Mucosa of rectum (tissue), 2 donors: ENCODE results near the gene SCMH1.
A peak's percentile ranks its signal among the peaks of the same experiment; 100 is the strongest.
"Not testable (repeated sequence)": the region's sequence is repeated elsewhere in the genome, so short reads cannot be mapped to it uniquely, and the experiment has no call there.

ENCODE experiments used
- H3K27ac ChIP-seq, 2 donors: one replicate each; pipeline ENCODE4 v1.7.0; 2013; ENCODE audit warnings: inconsistent platforms in 2 of 2, low read depth in 2 of 2, low read length in 2 of 2
- H3K27me3 ChIP-seq, 2 donors: one replicate each; pipeline ENCODE4 v1.7.0; 2013; ENCODE audit warnings: low read length in 2 of 2; ENCODE audit not compliant: control insufficient read depth in 2 of 2, insufficient read depth in 2 of 2
- H3K36me3 ChIP-seq, 2 donors: one replicate each; pipeline ENCODE4 v1.7.0; 2013; ENCODE audit warnings: low read length in 2 of 2; ENCODE audit not compliant: control insufficient read depth in 2 of 2, insufficient read depth in 2 of 2
- H3K4me1 ChIP-seq, 2 donors: one replicate each; pipeline ENCODE4 v1.7.0; 2013; ENCODE audit warnings: low read length in 2 of 2, mild to moderate bottlenecking in 1 of 2; ENCODE audit not compliant: control insufficient read depth in 2 of 2, insufficient read depth in 2 of 2
- H3K4me3 ChIP-seq, 2 donors: one replicate each; pipeline ENCODE4 v1.7.0; 2013; ENCODE audit warnings: low read length in 2 of 2
- H3K9ac ChIP-seq, 2 donors: one replicate each; pipeline ENCODE4 v1.7.0; 2013; ENCODE audit warnings: low read length in 2 of 2, low read depth in 1 of 2, mild to moderate bottlenecking in 1 of 2
- H3K9me3 ChIP-seq, 2 donors: one replicate each; pipeline ENCODE4 v1.7.0; 2013; ENCODE audit warnings: low read length in 2 of 2; ENCODE audit not compliant: control insufficient read depth in 2 of 2
- donor health status: healthy.
- donor health status: Normal muscosa, but diverticular disease.

The SCMH1 gene

DNA sequence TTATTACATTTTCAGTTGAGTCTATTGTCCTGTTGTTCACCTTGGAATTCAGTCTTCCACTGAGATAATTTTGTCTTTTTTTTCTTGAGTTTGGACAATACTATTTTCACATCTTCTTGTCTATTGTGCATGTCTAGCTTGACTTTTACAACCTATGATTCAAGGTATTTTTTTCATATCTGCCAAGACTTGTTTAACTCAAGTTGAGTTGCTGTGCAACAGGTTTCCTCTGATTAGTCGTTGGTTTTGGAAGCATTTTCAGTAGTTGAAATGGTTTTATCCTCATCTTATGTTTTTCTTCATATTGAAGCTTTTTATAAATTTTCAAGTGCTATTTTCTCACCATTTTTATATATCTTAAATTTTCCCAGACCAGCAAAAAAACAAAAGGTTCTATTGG is 103.6 kb downstream of the SCMH1 start:
- no peak overlapping the region for H3K4me3 ChIP-seq
- no peak overlapping the region for H3K9ac ChIP-seq
- peaks cover 4 to 6% of the 10 kb centered on the region in 2 donors for H3K36me3 ChIP-seq
- H3K4me1 ChIP-seq = no peaks in the 10 kb centered on the region
- peaks cover 0 to 5% of the 10 kb centered on the region in 2 donors for H3K9me3 ChIP-seq
- no peak overlapping the region for H3K27ac ChIP-seq
- no peaks in the 10 kb centered on the region for H3K27me3 ChIP-seq

GRCh38 chr1:41135196-41135947 is 106.7 kb downstream of the SCMH1 start:
- Histone ChIP-seq H3K9ac (no peak overlapping the region), H3K27me3 (no peaks in the 10 kb centered on the region), H3K27ac (no peak overlapping the region), H3K9me3 (peaks cover 0 to under 1% of the 10 kb centered on the region in 2 donors), H3K4me1 (no peaks in the 10 kb centered on the region), H3K36me3 (no peaks in the 10 kb centered on the region), H3K4me3 (no peak overlapping the region)

DNA sequence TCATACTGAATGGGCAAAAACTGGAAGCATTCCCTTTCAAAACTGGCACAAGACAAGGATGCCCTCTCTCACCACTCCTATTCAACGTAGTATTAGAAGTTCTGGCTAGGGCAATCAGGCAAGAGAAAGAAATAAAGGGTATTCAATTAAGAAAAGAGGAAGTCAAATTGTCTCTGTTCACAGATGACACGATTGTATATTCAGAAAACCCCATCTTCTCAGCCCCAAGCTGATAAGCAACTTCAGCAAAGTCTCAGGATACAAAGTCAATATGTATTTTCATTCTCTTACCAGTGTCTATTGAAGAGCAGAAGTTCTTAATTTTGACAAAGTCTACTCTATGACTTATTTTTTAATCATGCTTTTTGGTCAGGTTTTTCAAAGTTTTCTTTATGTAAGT is 107.8 kb downstream of the SCMH1 start:
- not testable (repeated sequence) for H3K9me3 ChIP-seq, H3K4me3 ChIP-seq, H3K36me3 ChIP-seq, H3K4me1 ChIP-seq, H3K9ac ChIP-seq, H3K27me3 ChIP-seq, H3K27ac ChIP-seq

GRCh38 chr1:41122851-41123518 is 119.1 kb downstream of the SCMH1 start:
- no peaks in the 10 kb centered on the region for H3K27me3 ChIP-seq
- no peaks in the 10 kb centered on the region for H3K4me1 ChIP-seq
- H3K27ac ChIP-seq = no peak overlapping the region
- H3K4me3 ChIP-seq = no peak overlapping the region
- no peaks in the 10 kb centered on the region for H3K36me3 ChIP-seq
- H3K9me3 ChIP-seq = no peaks in the 10 kb centered on the region
- H3K9ac ChIP-seq = no peak overlapping the region

DNA sequence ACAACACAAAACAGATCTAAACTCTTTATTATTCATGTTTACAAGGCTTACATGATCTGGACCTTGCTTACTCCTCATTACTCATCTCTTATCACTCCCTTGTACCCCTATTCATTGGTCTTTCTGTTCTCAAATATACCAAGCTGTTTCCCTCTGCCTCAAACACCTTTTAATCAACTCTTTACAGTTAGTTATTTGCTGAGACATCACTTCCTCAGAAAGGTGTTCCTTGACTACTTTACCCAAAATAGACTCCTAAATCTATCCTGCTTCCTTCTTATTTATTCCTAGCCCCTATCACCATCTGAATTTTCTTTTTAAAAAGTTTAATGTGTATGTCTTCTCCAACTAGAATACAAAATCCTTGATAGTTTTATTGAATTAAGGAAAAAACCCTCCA is 120.0 kb downstream of the SCMH1 start:
- Histone ChIP-seq H3K9ac (no peak overlapping the region), H3K9me3 (no peaks in the 10 kb centered on the region), H3K36me3 (no peaks in the 10 kb centered on the region), H3K4me3 (no peak overlapping the region), H3K4me1 (no peaks in the 10 kb centered on the region), H3K27me3 (no peaks in the 10 kb centered on the region), H3K27ac (no peak overlapping the region)

GRCh38 chr1:41118645-41119044 is 123.5 kb downstream of the SCMH1 start:
- Histone ChIP-seq H3K36me3 (peaks cover 0 to 3% of the 10 kb centered on the region in 2 donors), H3K27me3 (no peaks in the 10 kb centered on the region), H3K4me1 (no peaks in the 10 kb centered on the region), H3K27ac (no peak overlapping the region), H3K9ac (no peak overlapping the region), H3K9me3 (no peaks in the 10 kb centered on the region), H3K4me3 (no peak overlapping the region)

GRCh38 chr1:41117241-41117640 is 124.9 kb downstream of the SCMH1 start:
- H3K36me3 ChIP-seq, H3K9me3 ChIP-seq, H3K4me3 ChIP-seq, H3K27me3 ChIP-seq, H3K27ac ChIP-seq, H3K9ac ChIP-seq, H3K4me1 ChIP-seq: not testable (repeated sequence)

DNA sequence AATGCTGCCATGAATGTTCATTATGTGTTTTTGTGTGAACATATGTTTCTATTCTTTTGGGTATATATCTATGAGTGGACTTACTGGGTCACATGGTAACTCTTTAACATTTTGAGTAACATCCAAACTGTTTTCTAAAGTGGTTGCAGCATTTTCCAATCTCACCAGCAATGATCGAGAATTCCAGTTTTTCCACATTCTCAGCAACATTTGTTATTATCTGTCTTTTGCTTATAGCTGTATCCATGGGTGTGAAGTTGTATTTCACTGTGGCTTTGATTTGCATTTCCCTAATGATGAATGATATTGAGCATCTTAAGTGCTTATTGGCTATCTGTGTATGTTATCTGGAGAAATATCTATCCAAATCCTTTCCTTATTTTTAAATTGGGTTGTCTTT is 131.4 kb downstream of the SCMH1 start:
- Histone ChIP-seq H3K9me3 (no peaks in the 10 kb centered on the region), H3K9ac (no peak overlapping the region), H3K4me1 (peaks cover 0 to 7% of the 10 kb centered on the region in 2 donors), H3K27ac (no peak overlapping the region), H3K4me3 (no peak overlapping the region), H3K27me3 (no peaks in the 10 kb centered on the region), H3K36me3 (peaks cover 5% of the 10 kb centered on the region in 2 donors)

GRCh38 chr1:41110286-41110685 is 131.8 kb downstream of the SCMH1 start:
- Histone ChIP-seq H3K9ac (no peak overlapping the region), H3K27me3 (no peaks in the 10 kb centered on the region)

DNA sequence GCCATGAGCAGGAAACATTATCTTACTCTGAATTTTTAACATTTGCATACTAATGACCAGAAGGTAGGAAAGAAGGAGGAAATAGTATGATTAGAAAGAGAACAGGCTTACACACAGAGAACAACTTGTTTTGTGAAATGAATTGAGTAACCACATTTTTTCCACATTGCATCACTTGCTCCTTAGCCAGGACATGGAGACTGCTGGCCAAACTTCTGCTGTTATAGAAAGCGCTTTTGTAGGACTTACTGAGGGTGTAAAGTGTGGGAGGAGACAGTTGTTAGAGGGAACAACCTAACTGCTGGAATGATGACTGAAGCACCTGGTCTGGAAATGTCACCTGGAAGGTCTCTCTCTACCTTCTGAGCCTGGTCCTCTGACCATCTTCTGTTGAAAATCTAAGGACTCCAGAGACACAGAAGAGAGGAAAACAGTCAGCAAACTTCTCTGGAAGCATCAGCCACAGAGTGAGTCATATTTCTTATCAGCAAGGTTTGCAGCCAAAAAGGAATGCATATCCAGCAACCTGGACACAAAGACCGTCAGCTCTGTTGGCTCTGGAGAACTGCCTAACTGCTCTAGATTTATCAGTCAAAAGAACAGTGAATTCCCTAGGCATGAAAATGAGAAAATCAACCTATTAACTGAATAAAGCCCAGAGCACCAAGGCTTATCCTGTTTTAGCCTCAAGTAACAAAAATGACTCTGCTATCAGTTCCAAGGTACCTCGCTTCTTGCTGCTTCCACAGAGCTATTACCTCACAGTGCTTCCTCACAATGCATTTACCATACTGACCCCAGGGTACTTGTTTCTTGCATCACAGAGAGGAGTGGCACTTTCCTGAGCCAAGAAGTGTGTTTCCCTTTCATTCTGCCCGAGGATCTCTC is 132.6 kb downstream of the SCMH1 start:
- H3K9ac ChIP-seq = peak overlapping the region in 1 of 2 donors; percentile 37
- peaks cover 5% of the 10 kb centered on the region in 2 donors for H3K36me3 ChIP-seq
- H3K27ac ChIP-seq = peak overlapping the region; percentile 41 to 74
- H3K4me3 ChIP-seq = no peak overlapping the region
- peaks cover 0 to 8% of the 10 kb centered on the region in 2 donors for H3K4me1 ChIP-seq
- H3K27me3 ChIP-seq = no peaks in the 10 kb centered on the region
- H3K9me3 ChIP-seq = no peaks in the 10 kb centered on the region

More at GRCh38 chr1:41110286-41110685, 131.8 kb downstream of the SCMH1 start:
- H3K4me3 ChIP-seq = no peak overlapping the region
- H3K27ac ChIP-seq = peak overlapping the region in 1 of 2 donors; percentile 74
- H3K4me1 ChIP-seq = peaks cover 0 to 7% of the 10 kb centered on the region in 2 donors
- peaks cover 5% of the 10 kb centered on the region in 2 donors for H3K36me3 ChIP-seq
- no peaks in the 10 kb centered on the region for H3K9me3 ChIP-seq
